Measurements from ENCODE around the gene VAMP2. TPM values are rescaled to one million over a fixed set of nuclear protein-coding genes. Genes with fewer than 3 reads are reported as not detected.

The VAMP2 gene
- total RNA-seq, 1 donor from 2014 or later: 77.0 TPM

- peaks cover 39% of the 10 kb centered on the region for H3K4me1 ChIP-seq
- H3K27me3 ChIP-seq (ENCODE audit: low read depth): peaks cover 68% of the 10 kb centered on the region
- H3K9me3 ChIP-seq: no peaks in the 10 kb centered on the region
- no peak for DNase-seq
- intact Hi-C loops (cut with DNase I): no loop called here
- TF ChIP-seq CTCF (IDR thresholded peaks at IDR 0.05): no peak
- no peak for ATAC-seq
- no peak overlapping the region for H3K4me3 ChIP-seq
- H3K36me3 ChIP-seq: no peaks in the 10 kb centered on the region
- H3K27ac ChIP-seq: no peak overlapping the region
These were observed 46.0 kb downstream of the VAMP2 start for GRCh38 chr17:8116776-8117175.

- intact Hi-C loops (cut with DNase I): no loop called here
- DNase-seq: no peak
- Histone ChIP-seq H3K27ac (no peak overlapping the region), H3K9me3 (no peaks in the 10 kb centered on the region), H3K4me3 (no peak overlapping the region), H3K36me3 (no peaks in the 10 kb centered on the region), H3K4me1 (peaks cover 9% of the 10 kb centered on the region), H3K27me3 (ENCODE audit: low read depth) (peaks cover 71% of the 10 kb centered on the region)
- no peak for TF ChIP-seq CTCF (IDR thresholded peaks at IDR 0.05)
- no peak for ATAC-seq
These were observed 51.8 kb downstream of the VAMP2 start for GRCh38 chr17:8110907-8111306.

GRCh38 chr17:8110456-8110804 lies 52.3 kb downstream of the VAMP2 start:
- Histone ChIP-seq H3K36me3 (no peaks in the 10 kb centered on the region), H3K4me1 (peaks cover 9% of the 10 kb centered on the region), H3K9me3 (no peaks in the 10 kb centered on the region), H3K27ac (no peak overlapping the region), H3K27me3 (ENCODE audit: low read depth) (peaks cover 66% of the 10 kb centered on the region), H3K4me3 (peak overlapping the region; percentile 54)
- no peak for TF ChIP-seq CTCF (IDR thresholded peaks at IDR 0.05)
- ATAC-seq (no peak), DNase-seq (no peak)
- intact Hi-C loops (cut with DNase I): no loop called here

GRCh38 chr17:8109661-8110455 lies 52.9 kb downstream of the VAMP2 start:
- H3K4me3 ChIP-seq: peak overlapping the region; percentile 54
- H3K27ac ChIP-seq: no peak overlapping the region
- H3K36me3 ChIP-seq: no peaks in the 10 kb centered on the region
- DNase-seq: peak; percentile 83
- H3K4me1 ChIP-seq: peaks cover 9% of the 10 kb centered on the region
- peaks cover 60% of the 10 kb centered on the region for H3K27me3 ChIP-seq (ENCODE audit: low read depth)
- no peaks in the 10 kb centered on the region for H3K9me3 ChIP-seq
- peak; percentile 85 for TF ChIP-seq CTCF (IDR thresholded peaks at IDR 0.05)
- peak; percentile 92 to 94 for ATAC-seq
- intact Hi-C loops (cut with DNase I): no loop called here

Small RNA genes lying within 50 kb of the gene (microRNA-seq; reads per million reads assigned to microRNA genes)
- 36.7 reads per million, percentile 38 among the genes with 10 or more reads in this experiment for gene MIR4521 (ENCODE audit: borderline number of aligned reads)
- gene MIR6883 (ENCODE audit: borderline number of aligned reads): not detected

Other genes with a start within 250 kb of the VAMP2 start
- gene RNF227, start 246.7 kb downstream of the VAMP2 start, total RNA-seq: 7.5 TPM
- gene KCNAB3, start 233.1 kb downstream of the VAMP2 start, total RNA-seq: 5.2 TPM
- 110 TPM for gene TRAPPC1, start 231.0 kb downstream of the VAMP2 start, total RNA-seq
- gene CNTROB, start 230.7 kb downstream of the VAMP2 start, total RNA-seq: 56.2 TPM
- 3.1 TPM for gene GUCY2D, start 160.3 kb downstream of the VAMP2 start, total RNA-seq
- 53.5 TPM for gene ALOX15B, start 123.9 kb downstream of the VAMP2 start, total RNA-seq
- gene ALOX12B, start 75.2 kb downstream of the VAMP2 start, total RNA-seq: not detected
- not detected for gene ALOXE3, start 44.4 kb downstream of the VAMP2 start, total RNA-seq
- gene HES7, start 38.8 kb downstream of the VAMP2 start, total RNA-seq: 0.21 TPM
- gene PER1, start 10.5 kb downstream of the VAMP2 start, total RNA-seq: 252 TPM
- 12.9 TPM for gene TMEM107, start 13.4 kb upstream of the VAMP2 start, total RNA-seq
- gene BORCS6, start 27.2 kb upstream of the VAMP2 start, total RNA-seq: 7.7 TPM
- gene AURKB, start 47.6 kb upstream of the VAMP2 start, total RNA-seq: 2.2 TPM
- 57.8 TPM for gene CTC1, start 85.1 kb upstream of the VAMP2 start, total RNA-seq
- gene PFAS, start 86.3 kb upstream of the VAMP2 start, total RNA-seq: 25.3 TPM
- gene RANGRF, start 125.7 kb upstream of the VAMP2 start, total RNA-seq: 24.6 TPM
- 7.7 TPM for gene SLC25A35, start 132.5 kb upstream of the VAMP2 start, total RNA-seq
- 30.3 TPM for gene ARHGEF15, start 147.3 kb upstream of the VAMP2 start, total RNA-seq
- not detected for gene ODF4, start 176.9 kb upstream of the VAMP2 start, total RNA-seq
- gene RPL26, start 220.2 kb upstream of the VAMP2 start, total RNA-seq: 1,194 TPM
- gene RNF222, start 234.9 kb upstream of the VAMP2 start, total RNA-seq: not detected